GM21381 (cell line): ENCODE results near the gene URAD.

Source experiments
- ATAC-seq: cut with Tn5 transposase; IDR thresholded peaks from one replicate; pipeline ENCODE4 v1.9.1; 2021; ENCODE audit warnings: mild to moderate bottlenecking, moderate library complexity; ENCODE audit not compliant: unreplicated experiment

URAD gene

DNA sequence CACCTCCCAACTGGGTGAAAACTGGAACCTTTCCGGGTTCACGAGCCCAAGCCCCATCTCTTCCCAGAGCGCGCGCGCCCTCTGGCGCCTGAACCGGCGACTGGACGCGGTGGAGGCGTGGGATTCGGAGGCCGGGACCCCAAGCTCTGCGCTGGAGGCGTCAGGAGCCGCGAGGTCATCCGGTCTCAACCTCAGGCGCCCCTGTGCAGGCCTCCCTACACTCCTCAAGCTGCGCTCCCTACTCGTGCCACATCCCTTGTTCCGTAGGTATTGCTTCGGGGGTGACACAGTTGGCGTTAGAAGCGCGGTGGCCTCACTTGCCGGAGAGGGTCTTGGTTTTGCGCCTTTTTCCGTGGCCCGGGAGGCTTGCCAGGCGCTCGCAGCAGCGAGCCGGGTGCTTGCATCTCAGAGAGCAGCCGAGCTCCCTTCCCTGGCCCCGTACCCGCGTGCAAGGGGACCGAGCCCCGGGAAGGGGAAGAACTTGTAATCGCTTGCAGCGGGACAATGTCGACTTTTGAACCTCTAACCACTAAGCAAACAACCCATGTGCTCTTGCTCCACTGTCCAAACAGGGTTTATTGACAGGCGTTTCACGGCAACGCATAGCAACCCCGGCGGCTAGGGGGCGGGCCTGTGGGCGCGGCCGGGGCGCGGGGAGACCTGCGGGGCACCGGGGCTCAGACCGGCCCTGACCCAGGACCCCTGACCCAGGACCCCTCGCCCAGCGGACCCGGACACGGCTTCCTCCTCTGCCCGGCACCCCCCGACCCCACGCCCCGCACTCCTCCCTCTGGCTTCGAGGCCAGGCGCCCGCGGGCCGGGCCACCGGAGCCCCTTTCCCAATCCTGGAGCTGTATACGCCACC is 27.9 kb downstream of the URAD start:
- ATAC-seq, result no peak

DNA sequence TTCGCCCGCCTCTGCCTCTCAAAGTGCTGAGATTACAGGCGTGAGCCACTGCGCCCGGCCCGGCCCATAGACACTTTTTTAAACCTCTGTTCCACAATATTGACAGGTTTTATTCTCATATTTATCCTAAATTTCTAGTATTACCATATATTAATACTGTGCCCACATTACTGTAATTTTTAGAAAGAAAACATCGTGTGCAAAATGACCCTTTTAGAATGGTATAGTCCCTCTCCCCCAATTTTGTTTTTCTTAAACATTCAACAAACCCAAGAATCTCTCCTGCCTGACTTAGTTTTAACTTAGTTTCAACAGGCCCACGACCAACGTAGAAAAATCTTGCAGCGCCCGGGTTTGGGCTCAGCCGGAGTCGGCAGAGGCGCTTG is 28.5 kb downstream of the URAD start:
- no peak for ATAC-seq

DNA sequence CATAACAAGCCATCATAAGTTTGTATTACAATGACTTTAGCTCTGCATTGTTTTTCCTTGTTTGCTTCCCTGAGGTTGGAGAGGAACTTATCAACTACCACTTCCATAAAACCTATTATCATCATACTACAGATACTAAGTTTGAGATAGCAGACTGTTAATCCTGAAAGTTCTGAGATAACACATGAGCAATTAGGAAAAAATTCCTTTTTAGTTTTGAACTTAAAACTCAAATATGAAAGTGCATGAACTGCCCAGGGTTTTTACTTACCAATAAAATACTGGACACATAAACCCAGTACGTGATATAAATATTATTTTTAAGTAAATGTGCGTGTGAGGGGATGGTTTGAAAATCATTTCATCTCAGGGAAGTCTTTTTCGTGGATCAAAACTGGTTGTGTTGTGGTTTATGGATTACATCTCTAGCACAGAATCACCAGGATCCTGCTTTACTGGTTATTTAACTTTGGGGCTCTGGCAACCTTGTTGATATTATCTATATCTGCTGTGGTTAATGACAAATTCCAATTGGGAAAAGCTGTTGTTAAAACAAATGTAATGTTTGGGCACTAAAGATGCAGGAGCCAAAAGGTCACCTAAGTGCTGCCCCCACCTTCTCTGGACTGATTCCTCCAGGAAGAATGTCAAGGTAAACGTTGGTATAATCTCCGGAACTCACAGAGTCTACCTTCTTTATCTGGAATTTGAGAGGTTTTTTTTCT is 31.8 kb downstream of the URAD start:
- ATAC-seq, result no peak

DNA sequence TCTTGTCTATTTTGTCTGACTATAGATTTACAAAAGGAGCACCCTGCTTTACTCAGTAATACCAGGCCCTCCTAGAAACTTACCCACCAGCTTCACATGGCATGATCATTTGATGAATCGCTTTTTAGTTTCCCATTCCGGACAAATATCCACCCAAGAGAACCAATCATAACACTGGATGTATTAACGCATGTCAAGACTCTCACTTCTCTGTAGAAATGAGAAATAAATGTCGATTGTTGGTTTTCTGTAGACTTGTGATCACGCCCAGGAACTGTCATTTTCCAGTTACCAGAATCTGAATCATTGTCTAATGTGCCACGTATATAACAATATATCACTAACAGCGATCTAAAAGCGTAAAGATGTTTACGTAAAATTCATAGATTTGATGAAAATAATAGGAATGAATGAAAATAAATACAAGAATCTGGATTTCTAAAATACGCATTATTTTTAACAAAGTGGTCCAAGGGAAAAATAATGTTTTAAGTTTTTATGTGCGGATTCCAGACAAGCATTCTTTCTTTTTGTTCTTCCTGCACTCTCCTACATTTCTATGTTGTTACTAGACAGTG is 33.4 kb downstream of the URAD start:
- no peak for ATAC-seq

DNA sequence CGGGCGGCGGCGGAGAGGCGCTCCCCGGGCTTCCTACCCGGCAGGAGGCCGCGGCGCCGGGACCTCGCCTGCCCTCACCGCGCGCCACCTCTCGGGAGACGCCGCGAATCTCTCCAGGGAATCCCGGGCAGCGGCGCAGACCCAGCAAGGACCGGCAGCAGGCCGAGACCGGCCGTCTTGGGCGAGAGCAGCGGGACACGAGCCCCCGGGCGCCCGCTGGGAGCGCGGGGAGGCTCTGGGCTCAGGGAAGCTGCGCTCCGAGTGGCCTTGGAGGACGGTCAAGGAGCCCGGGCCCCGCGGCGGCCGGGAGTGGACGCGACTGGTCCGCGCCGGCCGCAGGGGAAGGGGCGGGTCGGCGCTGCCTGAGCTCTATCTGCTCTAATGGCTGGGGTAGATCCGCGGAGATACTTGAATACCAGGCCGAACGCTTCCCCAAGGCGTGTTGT is 34.1 kb downstream of the URAD start:
- ATAC-seq, result no peak

DNA sequence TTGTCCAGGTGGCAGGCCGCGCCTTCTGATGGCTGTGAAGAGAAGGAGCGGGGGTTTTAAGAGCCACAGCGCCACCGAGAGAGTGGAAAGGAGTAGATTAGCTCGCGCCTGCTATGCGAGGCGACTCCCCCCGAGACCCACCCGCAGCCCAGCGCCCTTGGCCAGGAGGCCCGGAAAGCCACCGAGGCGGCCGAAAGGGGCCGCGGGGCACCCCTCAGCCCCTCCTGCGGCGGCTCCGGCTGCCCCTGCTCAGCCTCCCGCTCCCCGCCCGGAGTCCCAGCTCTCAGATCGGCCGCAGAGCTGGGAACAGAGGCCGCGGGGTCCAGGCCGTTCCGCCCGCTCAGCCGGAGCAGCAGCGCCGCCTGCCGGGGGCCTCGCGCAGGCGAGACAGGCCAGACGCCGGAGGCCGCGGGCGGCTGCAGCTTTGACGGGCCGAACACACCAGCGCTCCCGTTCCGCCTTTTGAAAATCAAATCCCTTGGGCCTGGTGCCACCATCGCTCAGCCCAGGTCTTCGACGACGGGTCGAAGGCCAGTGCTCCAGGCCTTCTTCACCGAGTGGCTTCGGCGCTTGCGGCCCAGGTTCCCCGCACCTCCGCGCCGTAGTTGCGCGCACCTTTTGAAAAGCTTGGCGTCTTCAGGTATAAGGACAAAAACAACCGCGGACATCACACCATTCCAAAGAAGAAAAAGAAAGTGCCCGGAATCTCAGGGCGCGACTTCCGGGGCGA is 34.7 kb downstream of the URAD start:
- peak; percentile 88 for ATAC-seq

DNA sequence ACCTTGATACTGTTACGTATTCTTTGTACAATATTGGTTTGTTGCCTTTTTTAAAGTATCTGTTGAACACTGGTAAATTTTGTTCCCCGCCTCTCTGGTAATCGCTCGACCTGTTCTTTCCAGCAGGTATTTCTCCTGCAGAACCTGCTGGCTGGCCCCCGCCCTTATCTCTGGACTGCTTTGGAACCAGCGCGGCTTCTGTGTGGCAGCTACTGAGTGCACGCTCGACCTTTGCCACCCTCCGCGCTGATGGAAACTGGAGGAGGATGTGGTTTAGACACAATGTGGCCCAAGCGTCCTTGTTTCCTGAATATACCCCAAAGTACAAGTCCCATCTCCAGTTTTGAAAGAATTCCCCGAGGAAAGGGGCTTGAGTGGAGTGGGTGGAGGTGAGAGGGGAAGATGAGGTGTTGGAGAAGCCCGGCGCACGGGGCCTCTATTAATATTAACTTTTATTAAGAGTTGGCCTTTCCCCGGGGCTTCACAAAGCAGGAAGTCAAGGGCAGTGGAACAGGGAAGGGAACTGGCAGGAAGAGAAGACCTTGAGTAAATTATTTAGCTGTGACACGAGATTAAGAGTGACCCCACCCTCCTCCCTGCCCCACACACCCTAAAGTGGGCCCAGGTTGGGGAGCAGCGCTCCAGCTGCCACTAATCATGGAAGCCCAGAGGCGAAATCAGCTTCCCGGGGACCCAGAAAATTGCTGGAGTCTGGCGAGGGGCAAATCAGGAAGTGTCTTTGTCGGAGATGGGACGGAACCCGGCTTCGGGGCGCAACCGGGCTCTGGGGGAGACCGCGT is 35.4 kb downstream of the URAD start:
- ATAC-seq, result peak; percentile 15

DNA sequence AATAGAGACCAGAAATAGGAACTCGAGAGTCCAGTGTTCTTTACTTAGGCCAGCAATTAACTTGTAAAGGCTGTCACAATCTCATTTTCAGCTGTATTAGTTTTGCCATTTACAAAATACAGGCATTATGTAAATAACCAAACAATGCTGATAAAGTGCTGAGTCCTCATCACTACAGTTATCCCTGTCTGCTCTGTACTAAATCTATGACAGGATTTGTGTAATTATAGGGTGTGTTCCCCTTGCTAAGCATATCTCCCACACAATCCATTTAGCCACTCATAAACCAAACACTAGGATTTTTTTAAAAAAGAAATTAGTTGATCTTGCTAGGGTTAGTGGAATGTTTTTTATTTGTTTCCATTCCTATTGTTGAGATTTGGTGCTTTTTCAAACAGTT is 45.5 kb downstream of the URAD start:
- ATAC-seq, result no peak

DNA sequence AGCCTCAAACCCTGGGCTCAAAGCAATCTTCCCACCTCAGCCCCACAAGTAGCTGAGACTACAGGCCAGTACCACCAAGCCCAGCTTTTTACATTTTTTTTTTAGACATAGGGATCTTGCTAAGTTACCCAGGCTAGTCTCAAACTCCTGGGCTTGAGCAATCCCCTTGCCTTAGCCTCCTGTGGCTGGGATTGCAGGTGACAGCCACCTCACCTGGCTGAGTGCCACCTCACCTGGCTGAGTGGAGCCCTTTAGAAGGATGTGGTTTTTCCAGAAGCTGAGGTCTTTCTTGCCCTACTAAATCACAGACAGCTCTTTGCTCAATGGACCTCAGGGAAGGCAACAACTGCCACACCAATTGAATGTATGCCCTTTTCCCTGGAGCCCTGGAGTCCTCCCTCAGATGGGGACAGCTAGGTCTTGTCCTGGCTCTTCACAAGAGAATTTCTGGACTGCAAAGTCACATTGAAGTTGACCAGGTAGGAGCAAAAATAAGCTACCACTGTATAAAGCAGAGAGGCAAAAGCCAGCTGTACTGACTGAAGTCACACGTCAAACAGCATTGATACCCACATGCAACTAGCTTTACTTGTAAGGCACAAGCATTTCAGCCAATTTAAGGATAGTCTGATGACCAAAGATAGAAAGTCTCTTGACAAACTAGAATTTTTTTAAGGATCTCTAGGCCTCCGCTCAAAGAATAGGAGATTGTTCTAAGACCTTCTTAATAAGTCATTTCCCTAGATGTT is 54.7 kb downstream of the URAD start:
- no peak for ATAC-seq

DNA sequence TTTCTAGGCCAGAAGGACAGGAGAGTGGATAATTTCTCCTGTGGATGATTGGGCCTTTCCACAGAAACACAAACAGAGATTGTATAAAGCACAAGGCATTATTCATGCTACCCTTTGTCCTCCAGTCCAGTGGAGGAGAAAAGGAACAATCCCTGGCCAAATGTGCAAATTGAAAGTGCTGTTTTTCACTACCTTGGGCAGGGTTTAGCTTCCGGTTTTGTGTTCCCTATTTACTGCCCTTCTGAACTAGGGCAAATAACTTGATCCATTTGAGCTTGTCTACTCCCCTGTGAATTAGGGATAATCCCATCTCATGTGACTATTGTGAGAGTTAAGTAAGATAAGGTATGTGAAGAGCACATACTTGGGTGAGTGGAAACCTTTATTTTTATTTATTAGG is 55.4 kb downstream of the URAD start:
- ATAC-seq, result no peak

DNA sequence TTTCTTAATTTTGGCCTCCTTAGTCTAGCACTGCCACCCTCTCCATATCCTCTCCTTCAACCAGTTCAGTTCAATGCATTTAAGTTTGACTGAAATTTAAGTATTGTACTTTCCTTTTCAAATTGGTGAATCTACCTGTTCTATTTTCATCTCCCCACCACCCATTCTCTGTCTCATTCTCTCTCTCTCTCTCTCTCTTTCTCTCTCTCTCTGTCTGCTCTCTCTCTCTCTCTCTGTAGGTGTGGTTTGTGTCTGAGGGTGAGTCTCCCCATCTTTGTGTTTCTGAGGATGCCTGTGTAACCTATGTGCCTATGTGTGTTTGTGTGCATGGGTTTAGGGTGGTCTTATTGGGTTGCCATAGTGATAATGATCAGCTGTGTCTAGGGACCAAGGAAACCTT is 58.6 kb downstream of the URAD start:
- no peak for ATAC-seq

DNA sequence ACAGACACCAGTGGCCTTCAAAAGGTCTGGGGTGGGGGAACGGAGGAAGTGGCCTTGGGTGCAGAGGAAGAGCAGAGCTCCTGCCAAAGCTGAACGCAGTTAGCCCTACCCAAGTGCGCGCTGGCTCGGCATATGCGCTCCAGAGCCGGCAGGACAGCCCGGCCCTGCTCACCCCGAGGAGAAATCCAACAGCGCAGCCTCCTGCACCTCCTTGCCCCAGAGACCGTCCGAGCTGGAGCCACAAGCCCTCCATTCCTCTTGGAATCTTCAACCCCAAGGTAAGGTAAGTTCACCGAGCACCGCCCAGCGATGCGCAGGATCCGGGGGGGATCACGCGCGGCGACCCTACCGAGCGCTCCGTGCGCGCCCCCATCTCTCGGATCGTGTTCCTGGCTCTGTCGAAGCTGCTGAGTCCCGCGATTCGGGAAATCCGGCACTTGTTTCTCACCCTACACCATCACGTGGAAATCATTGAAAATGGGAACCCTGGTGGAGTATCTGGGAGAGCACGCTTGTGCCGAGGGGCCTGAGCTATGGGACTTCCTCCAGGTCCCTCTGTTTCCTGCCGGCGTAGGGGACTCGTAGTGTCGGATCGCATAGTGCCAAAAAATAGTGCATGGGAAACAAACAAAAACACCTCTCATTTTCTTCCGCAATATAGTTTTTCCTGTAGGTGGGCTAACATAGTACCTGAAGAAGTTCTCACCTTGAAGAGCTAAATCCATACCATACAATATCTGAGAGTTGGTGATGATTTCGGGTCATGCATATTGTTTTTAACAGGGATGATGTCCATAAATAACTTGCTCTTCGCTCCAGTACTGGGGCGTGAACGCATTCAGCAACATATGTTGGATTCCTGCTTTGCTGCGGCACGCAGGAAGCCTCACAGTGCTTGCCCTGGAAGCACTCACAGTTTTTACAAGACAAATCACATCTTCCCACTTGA is 59.4 kb downstream of the URAD start:
- ATAC-seq, result no peak

DNA sequence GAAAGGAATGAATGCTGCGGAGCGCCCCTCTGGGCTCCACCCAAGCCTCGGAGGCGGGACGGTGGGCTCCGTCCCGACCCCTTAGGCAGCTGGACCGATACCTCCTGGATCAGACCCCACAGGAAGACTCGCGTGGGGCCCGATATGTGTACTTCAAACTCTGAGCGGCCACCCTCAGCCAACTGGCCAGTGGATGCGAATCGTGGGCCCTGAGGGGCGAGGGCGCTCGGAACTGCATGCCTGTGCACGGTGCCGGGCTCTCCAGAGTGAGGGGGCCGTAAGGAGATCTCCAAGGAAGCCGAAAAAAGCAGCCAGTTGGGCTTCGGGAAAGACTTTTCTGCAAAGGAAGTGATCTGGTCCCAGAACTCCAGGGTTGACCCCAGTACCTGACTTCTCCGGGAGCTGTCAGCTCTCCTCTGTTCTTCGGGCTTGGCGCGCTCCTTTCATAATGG is 60.1 kb downstream of the URAD start:
- ATAC-seq, result no peak
